LNCAP (cell line): ENCODE results near the gene BMAL2.

ENCODE experiments used
- CTCF ChIP-seq: fragments of 450-650 bp; IDR thresholded peaks from 2 replicates; pipeline ENCODE4 v1.5.1; 2017; ENCODE audit warnings: mild to moderate bottlenecking

Gene BMAL2

DNA sequence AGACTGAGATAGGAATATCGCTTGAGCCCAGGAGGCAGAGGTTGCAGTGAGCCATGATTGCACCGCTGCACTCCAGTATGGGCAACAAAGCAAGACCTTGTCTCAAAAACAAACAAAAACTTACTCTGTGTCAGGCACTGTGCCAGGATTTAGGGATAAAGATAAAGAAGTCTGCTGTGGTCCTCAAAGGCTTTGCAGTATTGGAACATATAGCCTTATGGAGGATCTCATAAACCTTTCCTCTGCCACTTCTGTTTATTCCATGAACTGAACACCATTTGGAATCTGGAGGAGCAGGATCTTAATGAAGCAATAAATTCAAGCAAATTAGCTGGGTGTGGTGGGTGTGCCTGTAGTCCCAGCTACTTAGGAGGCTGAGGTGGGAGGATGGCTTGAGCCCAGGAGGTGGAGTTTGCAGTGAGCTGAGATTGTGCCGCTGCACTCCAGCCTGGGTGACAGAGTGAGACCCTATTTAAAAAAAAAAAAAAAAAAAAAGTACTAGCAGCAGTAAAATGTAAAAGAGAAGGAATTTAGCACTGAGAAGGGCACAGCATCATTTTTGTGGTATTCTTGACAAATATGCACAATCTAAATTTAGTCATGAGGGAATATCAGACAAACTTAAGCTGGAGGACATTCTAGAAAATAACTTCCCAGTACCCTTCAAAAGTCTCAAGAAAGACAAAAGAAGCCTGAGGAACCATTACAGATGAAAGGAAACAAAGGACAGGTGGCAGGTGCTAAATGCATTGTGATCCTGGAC is 27.1 kb downstream of the BMAL2 start:
- no peak for TF ChIP-seq CTCF

GRCh38 chr12:27361372-27361771 is 28.7 kb downstream of the BMAL2 start:
- no peak for TF ChIP-seq CTCF

DNA sequence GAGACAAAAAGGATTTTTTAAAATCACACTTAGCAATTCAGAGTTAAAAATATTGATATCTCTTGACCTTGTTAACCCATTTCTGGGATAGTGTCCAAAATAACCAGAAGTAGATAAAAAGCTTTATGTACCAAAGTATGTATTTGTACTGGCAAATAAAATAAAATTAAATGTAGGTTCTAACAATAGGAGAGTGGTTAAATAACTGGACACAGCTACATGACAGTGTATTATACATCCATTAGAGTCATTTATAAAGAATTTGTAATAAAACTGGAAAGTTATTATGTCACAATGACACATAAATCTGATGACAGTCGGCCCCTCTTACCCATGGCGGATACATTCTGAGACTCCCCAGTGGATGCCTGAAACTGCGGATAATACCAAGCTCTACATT is 34.0 kb downstream of the BMAL2 start:
- TF ChIP-seq CTCF, result no peak

- no peak for TF ChIP-seq CTCF
Observed at GRCh38 chr12:27367078-27367477, 34.4 kb downstream of the BMAL2 start.

GRCh38 chr12:27382171-27382795 is 49.6 kb downstream of the BMAL2 start:
- no peak for TF ChIP-seq CTCF
